Mononuclear cell (primary cell): Measurements from ENCODE around the gene FRYL. TPM values are rescaled to one million over a fixed set of nuclear protein-coding genes. Genes with fewer than 3 reads are reported as not detected.
"Not testable (repeated sequence)": the region's sequence is repeated elsewhere in the genome, so short reads cannot be mapped to it uniquely, and the experiment has no call there.

Experiments used
- H3K27me3 ChIP-seq: 2 replicates; pipeline ENCODE4 v1.6.0; 2011; ENCODE audit warnings: low read length, control low read depth; ENCODE audit not compliant: insufficient read depth
- H3K4me1 ChIP-seq: 2 replicates; pipeline ENCODE4 v1.5.1; 2011; ENCODE audit warnings: mild to moderate bottlenecking, low read length, control low read depth; ENCODE audit not compliant: insufficient read depth
- H3K4me3 ChIP-seq: 2 replicates; pipeline ENCODE4 v1.5.1; 2011; ENCODE audit warnings: mild to moderate bottlenecking, low read length, moderate library complexity
- H3K9me3 ChIP-seq: 2 replicates; pipeline ENCODE4 v1.5.1; 2011; ENCODE audit warnings: low read depth, mild to moderate bottlenecking, control low read depth, low read length
- total RNA-seq: library from RNA; depleted of rRNA; stranded (reverse); fragments of >200 nt; gene quantifications from one replicate; pipeline ENCODE4 v1.2.3, GENCODE V29; 2012

The FRYL gene
- total RNA-seq, 1 donor, result 97.3 TPM

- H3K4me3 ChIP-seq, H3K4me1 ChIP-seq, H3K27me3 ChIP-seq, H3K9me3 ChIP-seq: not testable (repeated sequence)
Measured at GRCh38 chr4:48451656-48452055, 328.4 kb downstream of the FRYL start.

DNA sequence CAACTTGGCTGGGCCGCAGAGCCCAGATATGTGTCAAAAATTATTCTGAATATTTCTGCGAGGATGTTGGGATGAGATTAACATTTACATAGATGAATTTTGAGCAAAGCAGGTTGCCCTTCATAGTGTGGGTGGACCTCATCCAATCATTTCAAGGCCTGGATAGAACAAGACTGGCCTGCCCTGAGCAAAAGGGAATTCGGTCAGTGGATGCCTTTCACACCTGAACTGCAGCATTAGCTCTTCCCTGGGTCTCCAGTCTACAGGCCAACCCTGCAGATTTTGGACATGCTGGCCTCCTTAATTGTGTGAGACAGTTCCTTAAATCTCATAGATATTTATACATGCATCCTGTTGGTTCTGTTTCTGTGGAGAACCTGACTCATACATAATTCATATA lies 329.3 kb downstream of the FRYL start:
- Histone ChIP-seq H3K27me3 (peaks cover 3% of the 10 kb centered on the region), H3K9me3 (no peaks in the 10 kb centered on the region), H3K4me3 (no peak overlapping the region), H3K4me1 (no peaks in the 10 kb centered on the region)

GRCh38 chr4:48449151-48449550 lies 330.9 kb downstream of the FRYL start:
- H3K27me3 ChIP-seq, result peaks cover 3% of the 10 kb centered on the region
- no peaks in the 10 kb centered on the region for H3K4me1 ChIP-seq
- no peaks in the 10 kb centered on the region for H3K9me3 ChIP-seq

More at GRCh38 chr4:48449151-48449550, 330.9 kb downstream of the FRYL start:
- H3K4me3 ChIP-seq, result no peak overlapping the region

Other genes with a start within 250 kb of the FRYL start
- 96.6 TPM for gene OCIAD1, start 50.8 kb upstream of the FRYL start, total RNA-seq
- 25.0 TPM for gene OCIAD2, start 126.5 kb upstream of the FRYL start, total RNA-seq
- gene CWH43, start 206.0 kb upstream of the FRYL start, total RNA-seq, result not detected